Measurements from ENCODE around the gene TRPM8.

The TRPM8 gene

DNA sequence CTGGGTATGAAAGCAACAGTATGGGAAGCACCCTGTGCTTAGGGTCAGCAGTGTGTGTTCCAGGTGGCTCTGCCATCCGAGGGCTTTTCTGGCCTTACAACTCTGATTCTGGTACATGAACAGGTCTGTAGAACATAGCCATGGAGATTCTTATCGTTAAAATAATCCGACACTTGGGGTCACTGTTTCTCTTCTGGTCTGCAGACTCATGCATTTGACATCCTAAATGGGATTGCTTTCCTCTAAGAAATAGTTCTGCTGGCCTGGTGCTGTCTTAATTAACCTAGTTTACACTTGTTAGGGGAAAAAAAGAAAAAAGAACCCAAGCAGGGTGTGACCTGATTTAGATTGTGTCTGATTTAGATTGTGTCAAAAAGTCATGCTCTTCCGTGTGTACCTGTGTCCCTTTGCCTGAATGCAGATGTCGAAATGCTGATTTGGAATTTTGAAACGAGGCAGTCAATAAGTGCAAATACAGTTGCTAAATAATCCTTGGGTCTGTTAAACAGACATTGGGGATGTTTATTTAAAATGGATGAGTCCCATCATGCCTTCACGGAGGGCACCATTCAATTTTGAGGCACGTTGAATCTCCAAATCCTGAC, 59.6 kb downstream of the TRPM8 start:
- DNase-seq = no peak

DNA sequence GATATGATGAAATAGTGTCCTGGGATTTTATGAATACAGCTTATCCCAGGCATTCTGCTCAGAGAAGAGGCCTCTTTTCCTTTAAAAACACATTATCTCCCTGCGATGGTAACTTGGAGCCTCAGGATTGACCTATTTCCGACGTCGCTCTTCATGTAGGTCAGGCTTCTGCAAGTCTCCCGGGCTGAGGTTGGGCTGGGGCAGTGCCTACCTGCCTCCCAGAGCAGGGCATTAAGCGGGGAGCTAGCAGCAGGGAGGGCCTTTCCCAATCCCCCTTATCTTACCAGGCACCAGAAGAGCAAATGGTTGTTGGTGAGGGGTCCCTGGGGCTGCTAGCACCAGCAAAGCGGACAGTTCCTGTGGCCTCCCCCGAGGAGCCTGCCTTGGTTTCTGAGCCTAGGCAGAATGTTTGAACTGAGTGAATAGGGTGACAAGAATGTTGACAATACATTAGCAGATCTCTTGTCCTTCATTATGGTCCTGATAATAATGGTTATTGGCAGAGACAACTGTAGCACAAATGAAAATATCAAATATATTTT, 60.2 kb downstream of the TRPM8 start:
- DNase-seq = no peak

DNA sequence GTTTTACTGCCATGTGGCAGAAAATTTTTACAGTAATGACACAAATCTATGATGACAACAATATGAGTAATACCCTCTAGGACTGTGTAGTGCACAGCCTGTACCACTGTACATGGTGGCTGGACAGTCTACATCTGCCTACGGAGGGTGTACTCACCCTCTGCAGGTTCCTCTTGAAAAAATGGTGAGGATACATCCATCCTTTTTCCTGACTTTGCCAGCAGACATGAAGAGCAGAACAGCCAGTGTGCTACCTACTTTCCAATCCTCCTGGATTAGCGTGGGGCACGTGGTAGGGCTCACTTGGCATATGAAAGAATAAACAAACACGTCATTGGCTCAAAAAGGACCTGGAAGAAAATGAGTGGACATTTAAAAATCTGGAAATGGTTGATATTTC, 62.6 kb downstream of the TRPM8 start:
- DNase-seq = no peak

DNA sequence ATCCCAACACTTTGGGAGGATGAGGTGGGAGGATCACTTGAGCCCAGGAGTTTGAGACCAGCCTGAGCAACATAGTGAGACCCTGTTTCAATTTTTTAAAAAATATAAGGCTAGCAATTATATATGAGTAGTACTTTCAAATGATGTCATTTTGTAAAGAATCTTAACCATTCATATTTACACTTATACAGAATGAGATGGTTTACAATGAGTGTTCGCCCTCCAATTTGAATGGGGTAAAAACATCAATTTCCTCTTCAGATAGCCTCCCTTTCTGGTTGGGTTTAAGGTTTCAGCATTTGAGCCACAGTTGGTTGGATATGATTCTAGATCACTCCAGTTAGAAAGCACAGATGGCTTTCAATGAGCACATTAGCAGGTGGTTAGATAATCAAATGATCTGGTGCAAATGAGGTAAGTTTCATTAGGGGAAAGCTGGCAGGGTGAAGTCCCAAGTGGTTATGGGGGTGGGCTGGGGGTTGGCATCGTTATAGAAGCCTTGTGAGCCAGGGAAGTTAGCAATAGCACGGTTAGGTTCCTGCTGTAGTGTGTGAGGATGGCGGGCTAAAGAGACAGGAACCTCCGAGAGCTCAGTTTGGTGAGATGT, 63.9 kb downstream of the TRPM8 start:
- no peak for DNase-seq

DNA sequence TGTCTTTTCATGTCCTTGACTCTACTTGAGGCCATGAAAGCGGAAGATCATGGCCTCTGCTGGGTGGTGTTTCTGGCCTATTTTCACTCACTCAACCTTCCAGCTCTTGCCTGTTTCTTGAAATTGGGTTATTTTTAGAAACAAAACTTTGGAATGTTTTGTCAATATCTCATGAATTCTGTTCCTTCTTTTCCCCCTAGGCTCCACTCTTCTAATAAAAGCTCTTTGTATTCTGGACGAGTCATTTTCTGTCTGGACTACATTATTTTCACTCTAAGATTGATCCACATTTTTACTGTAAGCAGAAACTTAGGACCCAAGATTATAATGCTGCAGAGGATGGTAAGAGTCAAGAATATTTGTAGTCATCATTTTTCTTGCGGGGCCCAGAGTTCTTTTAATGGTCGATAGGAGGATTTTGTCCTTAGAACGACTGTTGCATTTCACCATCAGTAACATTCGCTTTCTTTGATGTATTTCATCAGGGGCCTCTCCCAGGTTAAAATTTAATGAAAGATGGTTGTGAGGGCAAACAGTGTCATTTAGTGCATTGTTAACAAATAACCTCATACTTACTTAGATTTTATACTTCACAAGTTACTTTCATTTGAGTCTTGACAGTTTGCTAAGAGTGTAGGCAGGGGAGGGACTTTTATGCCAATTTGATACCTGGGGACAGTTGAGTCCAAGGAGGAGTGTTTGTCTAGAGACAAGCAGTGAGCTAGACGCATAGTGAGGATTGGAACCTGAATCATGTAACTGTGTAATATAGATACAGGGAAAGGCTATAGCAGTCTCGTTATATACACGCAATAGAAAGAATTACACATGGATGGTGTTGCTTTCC, 64.6 kb downstream of the TRPM8 start:
- no peak for DNase-seq

DNA sequence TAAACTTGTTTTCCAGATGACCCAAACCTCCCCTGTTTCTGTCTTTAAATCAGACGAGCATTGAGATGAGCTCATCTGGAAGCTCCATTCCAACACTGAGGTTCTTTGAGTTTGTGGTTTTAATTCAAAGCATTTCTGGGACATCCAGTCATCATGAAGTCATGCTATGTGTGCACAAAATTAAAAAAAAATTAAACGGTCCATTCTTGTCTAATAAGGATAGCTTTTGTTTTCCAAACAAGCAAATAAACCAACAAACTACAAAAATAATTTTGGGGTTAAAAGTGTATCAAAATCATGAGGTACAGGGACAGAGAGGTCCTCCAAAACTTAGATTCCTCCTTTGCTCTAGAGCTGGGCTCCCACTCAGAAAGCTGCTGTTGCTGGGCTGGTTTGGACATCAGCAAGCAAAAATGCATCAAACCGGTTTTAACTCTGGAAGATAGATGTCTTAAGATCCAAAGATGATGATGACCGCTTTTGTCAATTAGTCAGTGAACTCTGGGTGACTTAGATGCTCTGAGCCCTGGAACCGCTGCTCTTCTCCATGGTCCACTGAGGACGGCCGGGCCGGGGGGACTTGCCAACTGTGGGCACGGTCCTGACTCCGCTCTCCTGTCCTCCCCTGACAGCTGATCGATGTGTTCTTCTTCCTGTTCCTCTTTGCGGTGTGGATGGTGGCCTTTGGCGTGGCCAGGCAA, 65.4 kb downstream of the TRPM8 start:
- no peak for DNase-seq

DNA sequence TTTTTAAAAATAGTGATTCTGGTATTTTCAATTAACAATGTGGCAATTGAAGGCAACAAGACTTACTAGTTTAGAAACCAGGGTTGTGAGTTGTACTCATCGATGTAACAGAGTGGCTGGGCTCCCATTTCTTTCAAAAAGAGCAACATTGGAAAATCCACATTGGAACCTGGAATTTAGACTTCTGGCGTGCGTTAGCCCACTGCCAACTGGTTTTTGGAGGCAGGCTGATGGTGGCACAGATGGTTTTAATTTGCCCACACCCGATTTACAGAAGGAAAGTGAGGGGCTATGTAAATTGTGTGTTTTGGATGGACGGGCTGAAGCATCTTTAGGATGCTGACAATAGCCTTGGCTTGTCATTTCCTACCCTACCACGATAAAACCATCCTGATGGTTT, 66.3 kb downstream of the TRPM8 start:
- no peak for DNase-seq

DNA sequence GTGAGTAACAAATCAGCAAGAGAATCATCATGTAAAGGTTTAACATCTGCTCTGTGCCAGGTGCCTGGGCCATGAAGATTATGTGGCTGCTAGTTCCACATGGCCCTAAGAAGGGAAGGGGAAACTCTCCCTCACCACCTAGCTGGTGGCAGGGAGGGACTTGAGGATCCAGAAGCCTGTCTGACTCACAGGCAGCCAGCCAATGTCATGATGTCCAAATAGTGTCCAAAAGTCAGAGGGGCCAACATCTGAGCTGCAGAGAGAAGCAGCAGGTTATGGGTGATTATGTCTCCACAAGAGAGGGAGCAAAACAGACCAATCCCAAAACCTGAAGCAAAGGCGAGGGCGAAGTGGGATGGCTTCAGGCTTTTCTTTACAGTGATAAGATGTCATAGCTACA, 71.4 kb downstream of the TRPM8 start:
- no peak for DNase-seq

DNA sequence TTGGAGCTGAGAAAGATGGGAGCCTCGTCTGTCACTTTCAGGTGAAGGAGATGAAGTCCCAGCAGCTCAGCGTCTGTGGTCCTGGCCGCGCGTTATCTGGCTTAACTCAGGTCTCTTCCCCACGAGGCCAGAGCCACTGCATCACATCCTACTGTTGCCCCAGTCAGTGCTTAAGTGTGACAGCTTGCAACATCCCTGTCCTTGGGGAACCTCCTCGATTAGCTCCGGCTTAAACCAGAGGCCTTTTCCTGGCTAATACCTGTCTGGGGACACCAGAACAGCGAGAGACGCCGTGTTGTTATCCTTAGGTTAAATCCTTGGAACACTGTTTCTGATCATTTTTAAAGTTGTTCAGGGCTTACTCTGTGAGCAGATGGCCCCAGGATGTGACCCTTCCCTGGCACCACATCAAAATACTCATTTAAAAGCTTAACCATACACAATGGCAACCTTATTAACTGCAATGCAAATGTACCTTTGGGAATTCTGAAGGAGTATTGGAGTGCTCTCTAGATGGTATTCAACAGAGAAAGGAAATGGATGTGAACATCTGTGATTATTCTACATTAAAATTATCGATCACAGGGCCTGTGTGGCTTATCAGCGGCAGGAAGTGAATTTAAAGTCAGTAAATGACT, 72.2 kb downstream of the TRPM8 start:
- no peak for DNase-seq

DNA sequence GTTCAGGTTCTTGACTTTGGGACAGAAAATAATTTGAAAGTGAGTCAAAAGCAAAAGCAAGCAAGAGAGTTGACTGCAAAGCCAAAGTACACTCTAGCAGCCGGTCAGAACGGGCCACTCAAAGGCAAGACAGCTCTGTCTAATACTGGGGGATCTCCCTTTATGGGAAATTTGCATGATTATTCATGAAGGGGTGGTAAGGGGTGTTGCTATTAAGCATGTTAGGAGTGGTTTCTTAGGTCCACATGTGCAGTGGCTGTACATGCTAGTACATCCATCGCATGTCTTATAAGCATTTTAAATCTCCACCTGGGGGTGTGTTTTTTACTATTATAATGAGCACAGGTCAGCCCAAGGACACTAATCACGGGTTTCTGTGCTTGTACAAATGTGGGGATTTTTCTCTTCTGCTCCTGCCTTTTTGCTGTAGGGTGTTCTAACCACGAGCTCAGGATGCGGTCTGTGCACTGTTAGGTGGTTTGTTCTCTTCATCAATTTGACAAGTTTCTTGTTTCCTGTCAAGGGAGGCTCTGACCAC, 73.2 kb downstream of the TRPM8 start:
- no peak for DNase-seq

DNA sequence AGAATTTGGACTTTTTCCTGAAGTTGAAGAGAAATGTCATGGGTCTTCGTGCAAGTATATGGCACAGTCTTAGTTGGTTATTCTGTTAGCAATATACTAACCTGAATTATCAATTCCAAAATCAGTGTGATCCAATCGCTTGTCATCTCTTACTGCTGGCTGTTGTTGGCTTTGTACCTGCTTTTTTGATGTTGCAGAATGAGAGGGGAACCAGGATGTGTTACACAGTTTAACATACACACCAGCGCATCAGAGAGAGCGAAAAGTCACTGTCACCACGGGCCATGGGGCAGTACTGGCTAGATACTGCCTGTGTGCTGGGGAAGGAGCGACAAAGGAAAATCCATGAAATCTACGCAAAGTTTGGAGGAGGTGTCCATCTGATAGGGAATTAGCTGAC, 74.0 kb downstream of the TRPM8 start:
- DNase-seq = no peak

DNA sequence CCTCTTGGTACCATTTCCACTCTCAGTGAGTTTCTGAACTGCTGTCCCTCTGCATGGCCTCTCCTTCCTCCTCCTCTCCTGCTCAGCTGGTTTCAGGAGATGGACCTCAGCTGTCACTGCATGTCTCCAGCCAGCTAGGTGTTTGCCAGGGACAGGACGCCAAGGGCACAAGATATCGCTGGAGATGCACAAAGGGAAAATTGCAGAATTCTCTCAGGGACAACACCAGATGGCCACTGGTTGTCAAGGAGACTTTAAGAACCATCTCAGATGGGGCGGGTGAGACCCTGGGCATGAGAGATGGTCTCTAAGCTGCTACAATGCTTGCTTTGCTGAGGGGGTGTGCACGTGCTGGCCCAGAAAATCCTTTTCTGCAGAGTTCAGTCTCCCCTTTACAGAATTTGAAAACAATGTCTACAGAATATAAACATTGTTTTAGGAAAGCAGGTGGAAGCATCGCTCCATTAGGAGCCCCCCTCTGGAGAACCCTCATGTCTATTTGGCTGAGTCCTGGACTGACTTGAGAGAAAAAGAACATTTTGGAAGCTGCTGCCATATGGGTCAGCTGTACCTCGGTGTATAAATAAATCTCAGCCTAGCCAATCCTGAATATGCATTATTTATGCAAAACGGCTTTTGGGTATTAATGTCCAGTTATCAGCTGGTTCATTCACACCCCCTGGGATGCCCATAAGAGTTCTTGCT, 75.5 kb downstream of the TRPM8 start:
- DNase-seq = no peak

DNA sequence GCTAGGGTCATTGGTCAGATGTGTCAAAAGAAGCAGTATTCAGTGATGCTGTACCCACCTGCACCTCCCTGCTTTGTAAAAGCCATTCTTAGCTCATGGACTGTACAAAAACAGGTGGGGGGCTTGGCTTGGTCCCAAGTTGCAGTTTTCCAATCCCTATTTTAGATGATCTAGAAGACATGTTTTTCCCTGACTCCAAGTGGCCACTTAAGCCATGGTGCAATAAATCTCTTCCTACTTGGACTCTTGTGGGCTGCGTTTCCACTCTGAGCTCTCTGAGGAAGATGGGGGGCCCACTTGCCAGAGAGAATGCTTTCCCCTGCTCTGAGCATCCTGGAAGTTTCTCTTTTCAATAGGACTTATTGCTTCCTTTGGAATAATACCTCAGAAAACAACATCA, 76.3 kb downstream of the TRPM8 start:
- no peak for DNase-seq

DNA sequence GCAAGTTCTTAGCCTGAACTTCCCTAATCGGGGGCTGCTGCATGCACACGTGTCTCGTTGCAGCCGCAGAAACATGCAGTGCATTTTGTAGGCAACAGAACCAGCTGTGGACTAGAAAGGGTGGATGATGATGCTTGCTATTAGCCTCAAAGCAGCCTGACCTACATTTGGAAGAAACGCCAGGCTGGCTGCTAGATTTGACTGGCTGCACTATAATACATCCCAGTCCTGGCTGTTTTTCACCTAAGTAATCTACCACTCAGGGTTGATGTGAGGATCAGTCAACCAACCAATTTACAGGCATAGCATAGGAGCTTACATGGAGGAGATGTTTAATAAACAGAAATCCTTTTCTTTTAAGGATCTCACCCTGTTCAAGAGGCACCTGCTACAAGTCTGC, 77.0 kb downstream of the TRPM8 start:
- DNase-seq = no peak

DNA sequence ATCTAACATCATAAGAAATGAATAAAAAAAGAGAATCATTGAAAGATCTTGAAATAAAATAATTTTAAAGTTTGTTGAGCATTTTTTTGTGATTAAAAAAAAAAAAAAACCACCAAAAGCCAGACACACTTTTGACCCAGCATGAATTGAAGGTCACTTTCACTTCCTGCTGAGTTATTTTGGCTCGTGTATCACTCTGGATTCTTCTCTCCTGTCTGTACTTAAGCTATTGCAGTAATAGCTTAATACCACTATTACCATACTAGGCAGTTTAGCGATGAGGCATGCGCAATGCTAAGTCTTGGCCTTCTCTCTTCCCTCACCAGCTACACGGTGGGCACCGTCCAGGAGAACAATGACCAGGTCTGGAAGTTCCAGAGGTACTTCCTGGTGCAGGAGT, 78.8 kb downstream of the TRPM8 start:
- no peak for DNase-seq

DNA sequence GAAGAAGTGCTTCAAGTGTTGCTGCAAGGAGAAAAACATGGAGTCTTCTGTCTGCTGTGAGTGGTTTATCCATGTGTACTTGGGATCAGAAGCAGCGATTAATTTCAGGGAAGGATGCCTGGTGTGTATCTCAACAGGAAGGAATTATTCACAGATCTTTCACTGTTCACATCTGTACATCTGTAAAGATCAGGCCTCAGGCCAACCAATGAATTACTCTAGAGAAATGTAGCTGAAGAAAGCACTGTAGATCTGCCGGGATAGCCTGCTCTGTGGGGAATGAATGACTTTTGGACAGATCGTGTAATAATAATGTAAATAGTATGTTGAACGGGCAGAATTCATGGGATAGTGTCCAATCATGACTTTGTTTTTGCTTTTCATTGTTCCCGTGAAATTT, 79.3 kb downstream of the TRPM8 start:
- DNase-seq = no peak

DNA sequence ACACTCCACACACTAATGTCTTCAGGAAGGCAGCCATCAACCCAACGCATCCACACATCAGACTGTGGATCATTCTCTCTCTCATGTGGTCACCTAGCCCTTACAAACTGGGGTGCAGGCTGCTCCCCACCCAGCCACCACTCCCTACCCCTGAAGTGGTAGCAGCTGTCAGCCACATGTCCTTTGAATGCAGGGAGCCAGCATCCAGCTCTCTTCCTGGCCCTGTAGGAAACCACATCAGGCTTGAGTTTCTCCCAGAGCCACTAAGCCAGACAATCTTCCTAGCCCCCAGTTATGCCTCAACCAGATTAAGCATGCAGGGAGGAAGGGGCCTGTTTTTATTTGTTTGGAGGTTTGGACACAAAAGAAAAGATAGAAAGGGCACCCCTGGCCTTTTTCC, 80.5 kb downstream of the TRPM8 start:
- no peak for DNase-seq

DNA sequence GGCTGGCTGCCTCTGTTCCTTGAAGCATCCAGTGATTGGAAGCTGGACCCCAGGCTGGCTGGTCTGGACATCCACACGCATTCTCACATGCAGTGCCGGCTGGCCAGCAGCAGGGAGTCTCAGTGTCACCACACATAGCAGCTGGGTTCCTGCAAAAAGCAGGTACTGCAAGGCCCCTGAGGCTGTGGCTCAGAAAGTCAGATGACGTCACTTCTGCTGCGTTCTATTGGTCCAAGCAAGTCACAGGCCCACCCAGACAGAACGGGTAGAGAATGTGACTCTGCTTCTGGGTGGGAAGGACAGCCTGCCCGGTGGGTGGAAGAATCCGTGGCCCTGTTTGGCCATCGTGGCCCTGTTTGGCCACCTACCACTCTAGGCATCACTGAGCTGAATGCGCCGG, 82.0 kb downstream of the TRPM8 start:
- DNase-seq = no peak

DNA sequence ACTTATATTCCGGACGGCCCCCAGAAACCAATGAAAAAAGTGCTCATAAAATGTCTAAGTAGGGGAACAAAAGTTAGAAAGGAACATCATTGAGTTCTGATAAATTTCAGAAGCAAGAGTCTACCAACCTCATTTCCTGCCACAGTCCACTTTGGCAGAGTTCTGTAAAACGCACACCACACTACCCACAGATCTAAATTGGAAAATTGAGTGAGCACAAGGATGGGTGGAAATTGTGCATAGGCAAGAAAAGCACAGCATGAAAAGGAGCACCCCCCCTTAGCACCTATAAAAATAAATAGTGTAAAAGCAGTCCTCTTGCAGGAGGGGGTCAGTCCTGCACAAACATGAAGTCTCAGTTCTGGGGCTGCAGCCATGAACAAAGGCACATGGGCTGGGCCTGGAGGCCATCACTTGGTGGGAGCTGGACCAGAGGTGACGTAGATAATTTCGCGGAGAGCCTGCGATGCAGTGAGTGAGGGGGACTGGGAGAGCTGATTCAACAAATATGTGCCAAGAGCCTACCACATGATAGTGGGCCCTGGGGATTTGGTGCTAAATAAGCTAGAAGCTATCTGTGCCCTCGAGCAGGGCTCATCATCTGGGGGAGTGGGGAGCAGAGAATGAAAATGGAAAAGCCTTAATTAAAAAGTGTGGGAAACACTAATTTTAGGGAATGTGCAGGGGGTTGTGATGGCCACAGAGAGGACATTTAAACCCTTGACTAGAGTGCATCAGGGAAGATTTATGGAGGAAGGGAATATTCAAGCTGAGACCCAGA, 84.4 kb downstream of the TRPM8 start:
- no peak for DNase-seq

DNA sequence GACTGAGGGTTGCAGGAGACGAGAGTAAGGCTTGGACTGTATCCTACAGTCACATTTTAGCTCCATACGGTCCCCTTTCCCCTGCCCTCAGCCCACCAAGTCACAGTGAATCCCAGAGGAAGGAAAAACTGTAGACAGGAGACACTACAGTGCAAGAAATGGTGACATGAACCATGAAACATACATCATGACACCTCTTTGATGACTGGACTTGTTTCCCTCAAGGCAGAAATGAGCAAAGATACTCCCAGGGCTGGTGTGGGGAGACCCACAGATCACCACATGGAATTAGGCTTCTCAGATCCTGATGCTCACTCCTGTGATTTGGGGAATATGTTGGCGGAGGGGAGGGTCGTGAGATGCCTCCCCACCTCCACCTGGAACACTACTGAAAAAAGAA, 85.1 kb downstream of the TRPM8 start:
- DNase-seq = no peak

DNA sequence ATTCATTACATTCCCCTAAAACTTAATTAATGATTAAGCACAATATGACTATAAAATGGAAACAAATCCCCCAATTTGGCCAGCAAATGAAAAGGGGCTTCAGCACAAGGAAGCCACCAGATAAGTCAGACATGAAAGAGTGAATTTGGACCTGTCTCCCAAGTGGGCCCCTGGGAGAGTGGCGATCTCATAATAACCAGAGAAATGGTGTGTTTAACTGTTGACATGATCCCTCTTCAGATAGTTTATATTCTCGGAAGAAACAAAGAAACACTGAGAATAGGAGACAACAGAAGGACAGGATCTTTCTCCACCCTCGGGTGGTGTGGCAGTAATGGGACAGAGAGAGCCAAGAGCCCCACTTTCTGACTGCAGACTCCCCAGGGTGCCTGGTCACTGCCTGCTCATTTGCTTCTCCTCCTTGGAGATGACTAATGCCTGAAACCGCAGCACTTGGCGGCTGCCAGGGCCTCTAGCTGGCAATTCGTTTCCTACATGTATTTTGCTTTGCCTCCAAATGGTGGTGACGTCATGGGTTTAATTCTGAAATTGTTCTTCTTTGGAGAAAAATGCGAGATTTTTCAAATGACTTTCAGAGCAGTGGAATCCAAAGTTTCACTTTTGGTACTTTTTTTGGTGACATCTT, 86.9 kb downstream of the TRPM8 start:
- no peak for DNase-seq
